DOHH2 (cell line): Measurements from ENCODE around the gene BRICD5.
A peak's percentile ranks its signal among the peaks of the same experiment; 100 is the strongest.
"Not testable (repeated sequence)": the region's sequence is repeated elsewhere in the genome, so short reads cannot be mapped to it uniquely, and the experiment has no call there.

Experiments
- H3F3A ChIP-seq: fragments of 200-600 bp; sonication (generic), shearing (Covaris generic); 2 replicates; pipeline ENCODE4 v1.6.0; 2016; ENCODE audit warnings: antibody characterized with exemption, mild to moderate bottlenecking; ENCODE audit not compliant: control insufficient read depth, insufficient read depth
- H3K27ac ChIP-seq: fragments of 200-600 bp; sonication (generic); 2 replicates; pipeline ENCODE4 v1.5.1; 2014; ENCODE audit warnings: low read depth, mild to moderate bottlenecking, low read length, moderate library complexity
- H3K27me3 ChIP-seq: fragments of 200-600 bp; sonication (generic); 2 replicates; pipeline ENCODE4 v1.6.1; 2014; ENCODE audit warnings: mild to moderate bottlenecking, low read length, mixed read lengths; ENCODE audit not compliant: control insufficient read depth
- H3K36me3 ChIP-seq: fragments of 200-600 bp; sonication (generic); 2 replicates; pipeline ENCODE4 v1.6.1; 2014; ENCODE audit warnings: mild to moderate bottlenecking, low read length, moderate library complexity, mixed read lengths; ENCODE audit not compliant: control insufficient read depth
- H3K4me1 ChIP-seq: fragments of 200-600 bp; sonication (generic); 2 replicates; pipeline ENCODE4 v1.6.1; 2014; ENCODE audit warnings: mild to moderate bottlenecking, low read length, mixed read lengths; ENCODE audit not compliant: control insufficient read depth
- H3K4me2 ChIP-seq: fragments of 200-600 bp; sonication (generic); 2 replicates; pipeline ENCODE4 v1.6.0; 2014; ENCODE audit warnings: mild to moderate bottlenecking, low read length, moderate library complexity
- H3K4me3 ChIP-seq: fragments of 200-600 bp; sonication (generic); 2 replicates; pipeline ENCODE4 v1.5.1; 2014; ENCODE audit warnings: mild to moderate bottlenecking, low read length, mixed read lengths
- H3K79me2 ChIP-seq: fragments of 200-600 bp; sonication (generic); 2 replicates; pipeline ENCODE4 v1.6.1; 2014; ENCODE audit warnings: mild to moderate bottlenecking, low read length, mixed read lengths; ENCODE audit not compliant: control insufficient read depth
- H3K9me2 ChIP-seq: fragments of 200-600 bp; sonication (generic); replicated peaks from 2 replicates; pipeline ENCODE4 v1.6.1; 2014; ENCODE audit warnings: mild to moderate bottlenecking, low read length, mixed read lengths; ENCODE audit not compliant: control insufficient read depth
- H3K9me3 ChIP-seq: fragments of 200-600 bp; sonication (generic); 2 replicates; pipeline ENCODE4 v1.6.1; 2014; ENCODE audit warnings: antibody characterized with exemption, low read length, mixed read lengths; ENCODE audit not compliant: control insufficient read depth, insufficient read depth
- H4K20me1 ChIP-seq: fragments of 200-600 bp; sonication (generic); 2 replicates; pipeline ENCODE4 v1.6.0; 2014; ENCODE audit warnings: low read depth, mild to moderate bottlenecking, antibody characterized with exemption, low read length, moderate library complexity; ENCODE audit not compliant: control insufficient read depth, insufficient read depth
- CTCF ChIP-seq: fragments of 200-600 bp; sonication (generic); IDR thresholded peaks from one replicate; pipeline ENCODE4 v1.5.1; 2014; ENCODE audit warnings: antibody characterized with exemption, mild to moderate bottlenecking, low read depth, low read length; ENCODE audit not compliant: poor library complexity, severe bottlenecking
- EZH2phosphoT487 ChIP-seq: fragments of 200-600 bp; sonication (generic); IDR thresholded peaks from 2 replicates; pipeline ENCODE4 v1.6.1; 2017; ENCODE audit warnings: borderline replicate concordance, mild to moderate bottlenecking, antibody characterized with exemption, low read length, moderate library complexity, mixed read lengths

Gene BRICD5

GRCh38 chr16:2210386-2211365, at the start of gene BRICD5:
BRICD5 (minus strand) TSS chr16:2210863; CDS start chr16:2210833, 30 bp downstream.
- Histone ChIP-seq H3K9me2 (no peaks in the 10 kb centered on the region), H3K27me3 (no peaks in the 10 kb centered on the region), H3K27ac (no peak within 1 kb of the TSS), H3K36me3 (peaks cover 67% of the 10 kb centered on the region), H3K9me3 (no peaks in the 10 kb centered on the region), H3F3A (peaks cover 7% of the 10 kb centered on the region; the same call in 1 of the 2 replicates), H3K79me2 (peaks cover 59% of the 10 kb centered on the region), H3K4me2 (peak within 1 kb of the TSS; percentile 90; the same call in 1 of the 2 replicates), H3K4me1 (peaks cover 28% of the 10 kb centered on the region), H4K20me1 (peaks cover 9% of the 10 kb centered on the region), H3K4me3 (no peak within 1 kb of the TSS)
- TF ChIP-seq EZH2phosphoT487 (no peak), CTCF (no peak)

- TF ChIP-seq EZH2phosphoT487: no peak
- no peak for TF ChIP-seq CTCF
- H3K79me2 ChIP-seq: peaks cover 82% of the 10 kb centered on the region
- H4K20me1 ChIP-seq: peaks cover 28% of the 10 kb centered on the region; the same call in 1 of the 2 replicates
- H3K27ac ChIP-seq: no peak overlapping the region
- H3K27me3 ChIP-seq: no peaks in the 10 kb centered on the region
- peaks cover 100% of the 10 kb centered on the region for H3K36me3 ChIP-seq
- H3K4me1 ChIP-seq: peaks cover 3% of the 10 kb centered on the region
- peaks cover 24% of the 10 kb centered on the region for H3F3A ChIP-seq
- H3K9me2 ChIP-seq: no peaks in the 10 kb centered on the region
- no peaks in the 10 kb centered on the region for H3K9me3 ChIP-seq
- H3K4me3 ChIP-seq: no peak overlapping the region
- no peak overlapping the region for H3K4me2 ChIP-seq
Observed at GRCh38 chr16:2260250-2260649, 49.6 kb upstream of the BRICD5 start.

- H3K4me1 ChIP-seq, H3K27ac ChIP-seq, H3K9me3 ChIP-seq, H3K27me3 ChIP-seq, H3K4me2 ChIP-seq, H3K4me3 ChIP-seq, H3K9me2 ChIP-seq: not testable (repeated sequence)
- Histone ChIP-seq H3F3A (peaks cover 32% of the 10 kb centered on the region), H4K20me1 (peaks cover 15% of the 10 kb centered on the region; the same call in 1 of the 2 replicates), H3K36me3 (peaks cover 96% of the 10 kb centered on the region), H3K79me2 (peaks cover 65% of the 10 kb centered on the region)
Observed at GRCh38 chr16:2258530-2258929, 47.9 kb upstream of the BRICD5 start.

GRCh38 chr16:2257726-2258125, 47.1 kb upstream of the BRICD5 start:
- Histone ChIP-seq H3K27ac (no peak overlapping the region), H3K4me2 (no peak overlapping the region), H3K79me2 (peaks cover 56% of the 10 kb centered on the region), H3K4me1 (peaks cover 9% of the 10 kb centered on the region), H3K27me3 (no peaks in the 10 kb centered on the region), H3K9me3 (no peaks in the 10 kb centered on the region), H3K36me3 (peaks cover 95% of the 10 kb centered on the region), H3K4me3 (no peak overlapping the region), H4K20me1 (peaks cover 8% of the 10 kb centered on the region; the same call in 1 of the 2 replicates), H3F3A (peaks cover 40% of the 10 kb centered on the region), H3K9me2 (no peaks in the 10 kb centered on the region)
- TF ChIP-seq CTCF (no peak), EZH2phosphoT487 (no peak)
